ENCODE results near the gene SLBP. TPM values are rescaled to one million over a fixed set of nuclear protein-coding genes. Genes with fewer than 3 reads are reported as not detected.

Gene SLBP
- total RNA-seq, 2 donors from 2014 or later, result 46.7 to 84.5 TPM

DNA sequence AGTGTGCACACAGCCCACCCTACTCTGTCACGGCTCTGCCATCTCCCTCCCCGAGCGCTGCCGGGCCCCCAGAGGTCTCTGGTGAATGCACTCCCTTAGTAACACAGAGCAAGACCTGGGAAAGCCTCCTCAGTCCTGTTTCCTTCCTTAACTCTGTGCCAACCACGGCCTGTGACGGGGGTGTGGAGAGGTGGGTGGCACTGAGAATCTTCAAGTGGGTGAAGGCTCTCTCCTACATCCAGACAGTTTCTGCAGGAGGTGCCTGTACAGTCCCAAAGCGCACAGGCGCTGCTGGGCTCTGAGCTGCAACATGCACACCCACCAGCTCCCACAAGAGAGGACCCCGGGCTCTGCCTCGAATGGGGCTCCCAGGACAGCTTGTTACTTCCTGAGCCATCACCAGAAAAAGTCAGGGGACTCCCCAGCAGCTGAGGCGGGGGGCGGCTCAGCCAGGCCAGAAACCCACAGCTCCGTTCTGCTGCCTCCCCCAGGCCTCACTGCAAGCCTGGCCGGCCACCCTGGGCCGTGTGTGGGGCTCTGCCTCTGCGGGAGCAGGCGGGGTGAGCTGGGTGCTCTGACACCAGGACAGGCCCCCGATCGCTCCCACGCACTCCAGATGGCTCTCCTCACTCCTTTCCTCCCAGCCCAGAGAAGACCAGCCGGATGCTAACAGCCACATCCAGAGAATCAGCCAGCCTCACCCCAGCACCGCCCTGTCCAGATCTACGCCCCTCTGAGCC, 57.7 kb downstream of the SLBP start:
- no peak overlapping the region for H3K4me3 ChIP-seq
- intact Hi-C loops (cut with DNase I), result no loop called here
- H3K27ac ChIP-seq, result no peak overlapping the region
- WGBS, result 85% methylated on average over 19 of the region's 23 CpGs
- no peaks in the 10 kb centered on the region for H3K27me3 ChIP-seq (replicated peaks; ENCODE audit: insufficient read depth)
- no peaks in the 10 kb centered on the region for H3K4me1 ChIP-seq (replicated peaks)
- TF ChIP-seq POLR2AphosphoS5 (IDR thresholded peaks at IDR 0.05) (no peak), POLR2A (IDR thresholded peaks at IDR 0.05) (no peak)
- TF ChIP-seq, protein P1, sequence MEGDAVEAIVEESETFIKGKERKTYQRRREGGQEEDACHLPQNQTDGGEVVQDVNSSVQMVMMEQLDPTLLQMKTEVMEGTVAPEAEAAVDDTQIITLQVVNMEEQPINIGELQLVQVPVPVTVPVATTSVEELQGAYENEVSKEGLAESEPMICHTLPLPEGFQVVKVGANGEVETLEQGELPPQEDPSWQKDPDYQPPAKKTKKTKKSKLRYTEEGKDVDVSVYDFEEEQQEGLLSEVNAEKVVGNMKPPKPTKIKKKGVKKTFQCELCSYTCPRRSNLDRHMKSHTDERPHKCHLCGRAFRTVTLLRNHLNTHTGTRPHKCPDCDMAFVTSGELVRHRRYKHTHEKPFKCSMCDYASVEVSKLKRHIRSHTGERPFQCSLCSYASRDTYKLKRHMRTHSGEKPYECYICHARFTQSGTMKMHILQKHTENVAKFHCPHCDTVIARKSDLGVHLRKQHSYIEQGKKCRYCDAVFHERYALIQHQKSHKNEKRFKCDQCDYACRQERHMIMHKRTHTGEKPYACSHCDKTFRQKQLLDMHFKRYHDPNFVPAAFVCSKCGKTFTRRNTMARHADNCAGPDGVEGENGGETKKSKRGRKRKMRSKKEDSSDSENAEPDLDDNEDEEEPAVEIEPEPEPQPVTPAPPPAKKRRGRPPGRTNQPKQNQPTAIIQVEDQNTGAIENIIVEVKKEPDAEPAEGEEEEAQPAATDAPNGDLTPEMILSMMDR (IDR thresholded peaks at IDR 0.05), result no peak
- H3K9me3 ChIP-seq, result no peaks in the 10 kb centered on the region
- no peak for DNase-seq (ENCODE audit: low spot score)
- no peaks in the 10 kb centered on the region for H3K36me3 ChIP-seq

- Histone ChIP-seq H3K36me3 (no peaks in the 10 kb centered on the region), H3K27me3 (replicated peaks; ENCODE audit: insufficient read depth) (no peaks in the 10 kb centered on the region), H3K4me1 (replicated peaks) (no peaks in the 10 kb centered on the region), H3K27ac (no peak overlapping the region), H3K4me3 (no peak overlapping the region), H3K9me3 (no peaks in the 10 kb centered on the region)
- intact Hi-C loops (cut with DNase I), result no loop called here
- no peak for DNase-seq (ENCODE audit: low spot score)
- 94% methylated on average over 10 of the region's 10 CpGs for WGBS
- no peak for TF ChIP-seq POLR2AphosphoS5 (IDR thresholded peaks at IDR 0.05)
- TF ChIP-seq POLR2A (IDR thresholded peaks at IDR 0.05), result no peak
- TF ChIP-seq, protein P1 (IDR thresholded peaks at IDR 0.05), result no peak
Measured at GRCh38 chr4:1653776-1654175, 58.3 kb downstream of the SLBP start.

- WGBS, result 96% methylated on average over 13 of the region's 13 CpGs
- DNase-seq (ENCODE audit: low spot score), result no peak
- Histone ChIP-seq H3K4me1 (replicated peaks) (no peaks in the 10 kb centered on the region), H3K27me3 (replicated peaks; ENCODE audit: insufficient read depth) (no peaks in the 10 kb centered on the region), H3K36me3 (no peaks in the 10 kb centered on the region), H3K27ac (no peak overlapping the region), H3K4me3 (no peak overlapping the region), H3K9me3 (no peaks in the 10 kb centered on the region)
- intact Hi-C loops (cut with DNase I), result no loop called here
- no peak for TF ChIP-seq POLR2AphosphoS5 (IDR thresholded peaks at IDR 0.05)
- no peak for TF ChIP-seq POLR2A (IDR thresholded peaks at IDR 0.05)
- TF ChIP-seq, protein P1 (IDR thresholded peaks at IDR 0.05), result no peak
Measured at GRCh38 chr4:1652088-1652487, 60.0 kb downstream of the SLBP start.

- 96% methylated on average over 13 of the region's 13 CpGs for WGBS
- no peaks in the 10 kb centered on the region for H3K27me3 ChIP-seq (replicated peaks; ENCODE audit: insufficient read depth)
- DNase-seq (ENCODE audit: low spot score), result no peak
Measured at GRCh38 chr4:1651609-1652008, 60.5 kb downstream of the SLBP start.

More at GRCh38 chr4:1651609-1652008, 60.5 kb downstream of the SLBP start:
- TF ChIP-seq, protein P1 (IDR thresholded peaks at IDR 0.05), result no peak
- TF ChIP-seq POLR2A (IDR thresholded peaks at IDR 0.05) (no peak), POLR2AphosphoS5 (IDR thresholded peaks at IDR 0.05) (no peak)
- Histone ChIP-seq H3K36me3 (no peaks in the 10 kb centered on the region), H3K9me3 (no peaks in the 10 kb centered on the region), H3K4me3 (no peak overlapping the region), H3K4me1 (replicated peaks) (no peaks in the 10 kb centered on the region), H3K27ac (no peak overlapping the region)
- intact Hi-C loops (cut with DNase I), result no loop called here
